Loucy (cell line): Measurements from ENCODE around the gene KCNMA1.

Source experiments
- EZH2phosphoT487 ChIP-seq: fragments of 200-600 bp; IDR thresholded peaks from 2 replicates; pipeline ENCODE4 v1.6.1; 2018; ENCODE audit warnings: antibody characterized with exemption, mild to moderate bottlenecking, moderate library complexity, borderline replicate concordance
- TF ChIP-seq, protein P1 (sequence below): fragments of 200-600 bp; sonication (generic); conservative IDR thresholded peaks from 2 replicates; pipeline ENCODE4 v1.5.1; 2014; ENCODE audit warnings: mild to moderate bottlenecking, antibody characterized with exemption, low read length

DNA sequence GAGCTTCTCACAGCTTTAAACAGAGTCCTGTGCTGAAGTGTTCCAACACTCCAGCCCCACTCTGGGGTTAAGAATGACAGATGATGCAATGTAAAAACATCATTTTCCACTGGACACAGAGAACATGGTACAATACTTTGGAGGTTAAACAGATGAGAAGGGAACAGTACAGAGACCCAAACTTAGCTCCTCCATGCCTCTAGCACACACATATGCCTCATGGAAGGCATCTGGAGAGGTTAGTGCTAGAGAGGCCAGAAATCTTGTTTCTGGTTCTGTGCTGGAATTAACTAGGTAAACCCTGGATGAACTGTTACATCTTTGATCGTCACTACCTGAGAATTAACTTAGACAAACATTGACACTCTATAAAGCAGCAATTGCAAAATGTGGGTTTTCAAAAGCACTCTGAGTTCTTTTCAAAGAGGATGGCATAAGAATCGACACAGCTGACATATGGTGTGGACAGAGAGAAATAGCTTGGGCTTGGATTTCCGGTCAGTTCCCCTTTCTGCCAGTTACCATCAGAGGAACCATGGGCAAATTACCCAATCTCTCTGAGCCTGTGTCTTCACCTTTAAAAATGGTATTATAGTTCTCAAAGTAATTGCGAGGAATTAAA, 81.9 kb downstream of the KCNMA1 start:
- TF ChIP-seq, protein P1, sequence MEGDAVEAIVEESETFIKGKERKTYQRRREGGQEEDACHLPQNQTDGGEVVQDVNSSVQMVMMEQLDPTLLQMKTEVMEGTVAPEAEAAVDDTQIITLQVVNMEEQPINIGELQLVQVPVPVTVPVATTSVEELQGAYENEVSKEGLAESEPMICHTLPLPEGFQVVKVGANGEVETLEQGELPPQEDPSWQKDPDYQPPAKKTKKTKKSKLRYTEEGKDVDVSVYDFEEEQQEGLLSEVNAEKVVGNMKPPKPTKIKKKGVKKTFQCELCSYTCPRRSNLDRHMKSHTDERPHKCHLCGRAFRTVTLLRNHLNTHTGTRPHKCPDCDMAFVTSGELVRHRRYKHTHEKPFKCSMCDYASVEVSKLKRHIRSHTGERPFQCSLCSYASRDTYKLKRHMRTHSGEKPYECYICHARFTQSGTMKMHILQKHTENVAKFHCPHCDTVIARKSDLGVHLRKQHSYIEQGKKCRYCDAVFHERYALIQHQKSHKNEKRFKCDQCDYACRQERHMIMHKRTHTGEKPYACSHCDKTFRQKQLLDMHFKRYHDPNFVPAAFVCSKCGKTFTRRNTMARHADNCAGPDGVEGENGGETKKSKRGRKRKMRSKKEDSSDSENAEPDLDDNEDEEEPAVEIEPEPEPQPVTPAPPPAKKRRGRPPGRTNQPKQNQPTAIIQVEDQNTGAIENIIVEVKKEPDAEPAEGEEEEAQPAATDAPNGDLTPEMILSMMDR, result no peak
- TF ChIP-seq EZH2phosphoT487, result no peak
